Measurements from ENCODE around the gene GPC5. TPM values are rescaled to one million over a fixed set of nuclear protein-coding genes. Genes with fewer than 3 reads are reported as not detected.
A peak's percentile ranks its signal among the peaks of the same experiment; 100 is the strongest.
"Not testable (repeated sequence)": the region's sequence is repeated elsewhere in the genome, so short reads cannot be mapped to it uniquely, and the experiment has no call there.

GPC5 gene
- total RNA-seq, 1 experiment from 2014 or later = 0.26 TPM

- Histone ChIP-seq H3K36me3 (ENCODE audit: control insufficient read depth, insufficient read depth, low read length) (no peaks in the 10 kb centered on the region), H3K27ac (ENCODE audit: low read length) (no peak overlapping the region), H3K4me1 (ENCODE audit: control insufficient read depth, insufficient read depth, low read length) (no peaks in the 10 kb centered on the region), H3K9me3 (ENCODE audit: control insufficient read depth, insufficient read depth, low read depth, low read length) (no peaks in the 10 kb centered on the region), H3K4me3 (ENCODE audit: low read depth in 2 of 2, low read length in 2 of 2) (0 out of 4 replicates have a peak overlapping the region, but pooled peaks of 1 of the 2 experiments have one; percentile 4), H3K27me3 (ENCODE audit: control insufficient read depth, insufficient read depth, low read length) (no peaks in the 10 kb centered on the region)
- TF ChIP-seq TCF7L2 (IDR thresholded peaks at IDR 0.05; ENCODE audit: low read depth, low read length) (no peak), POLR2AphosphoS5 (IDR thresholded peaks at IDR 0.05; ENCODE audit: low read depth, low read length) (no peak), SIN3A (IDR thresholded peaks at IDR 0.05; ENCODE audit: borderline replicate concordance, insufficient read depth, low read depth, low read length) (no peak), REST (IDR thresholded peaks at IDR 0.05; ENCODE audit: insufficient read depth in 1 of 2, low read depth in 2 of 2, low read length in 1 of 2) (no peak), CTCF (IDR thresholded peaks at IDR 0.05) (no peak)
- POLR2A ChIA-PET = no interaction called here
- BruUV-seq (replicated peaks) = no TSS peak
- ATAC-seq (no peak), DNase-seq (ENCODE audit: low read depth, low spot score) (no peak)
- in situ Hi-C loops (cut with HindIII; ENCODE audit: low pct_unique_long_range_greater_than_20kb, low sequenced_read_pairs) = no loop called here
- intact Hi-C loops (cut with micrococcal nuclease; ENCODE audit: unreplicated experiment) = no loop called here
- CTCF ChIA-PET = no interaction called here
Measured at GRCh38 chr13:91778123-91778522, 379.7 kb downstream of the GPC5 start.

- H3K4me3 ChIP-seq (ENCODE audit: low read depth in 2 of 2, low read length in 2 of 2); H3K27me3 ChIP-seq (ENCODE audit: control insufficient read depth, insufficient read depth, low read length); BruUV-seq (replicated peaks); H3K27ac ChIP-seq (ENCODE audit: low read length); H3K9me3 ChIP-seq (ENCODE audit: control insufficient read depth, insufficient read depth, low read depth, low read length); H3K36me3 ChIP-seq (ENCODE audit: control insufficient read depth, insufficient read depth, low read length); in situ Hi-C loops (cut with HindIII; ENCODE audit: low pct_unique_long_range_greater_than_20kb, low sequenced_read_pairs); POLR2A ChIA-PET; ATAC-seq; CTCF ChIA-PET; DNase-seq (ENCODE audit: low read depth, low spot score); H3K4me1 ChIP-seq (ENCODE audit: control insufficient read depth, insufficient read depth, low read length): not testable (repeated sequence)
- peak; percentile 18; the same call in 1 of the 2 replicates for TF ChIP-seq CTCF (IDR thresholded peaks at IDR 0.05)
- intact Hi-C loops (cut with micrococcal nuclease; ENCODE audit: unreplicated experiment) = loop anchor here (10.0 kb wide), 1 partner anchor 397 kb away; no protein-coding TSS in a partner anchor
Measured at GRCh38 chr13:91781982-91782691, 383.7 kb downstream of the GPC5 start.
